ENCODE measurements around the gene METTL5.
A peak's percentile ranks its signal among the peaks of the same experiment; 100 is the strongest.
"Not testable (repeated sequence)": the region's sequence is repeated elsewhere in the genome, so short reads cannot be mapped to it uniquely, and the experiment has no call there.

METTL5 gene

GRCh38 chr2:169824373-169825333, at the start of gene METTL5:
TSS of gene METTL5 (minus strand) at chr2:169824905. CDS start at chr2:169824597, 308 bp downstream.
- H3K36me3 ChIP-seq (ENCODE audit: insufficient read depth, low read length), result peaks cover 9% of the 10 kb centered on the region
- H3K4me3 ChIP-seq (ENCODE audit: low read length), result peak within 1 kb of the TSS; percentile 91
- peaks cover 19% of the 10 kb centered on the region for H3K4me1 ChIP-seq (ENCODE audit: insufficient read depth, low read length)
- no peaks in the 10 kb centered on the region for H3K27me3 ChIP-seq (ENCODE audit: insufficient read depth, low read length)
- H2AFZ ChIP-seq (ENCODE audit: low read depth, low read length), result peak within 1 kb of the TSS; percentile 95
- H3K9me3 ChIP-seq (ENCODE audit: low read length), result no peaks in the 10 kb centered on the region

- Histone ChIP-seq H2AFZ (ENCODE audit: low read depth, low read length) (no peak overlapping the region), H3K36me3 (ENCODE audit: insufficient read depth, low read length) (peaks cover 2% of the 10 kb centered on the region)
Measured at GRCh38 chr2:169871994-169872393, 47.3 kb upstream of the METTL5 start.

DNA sequence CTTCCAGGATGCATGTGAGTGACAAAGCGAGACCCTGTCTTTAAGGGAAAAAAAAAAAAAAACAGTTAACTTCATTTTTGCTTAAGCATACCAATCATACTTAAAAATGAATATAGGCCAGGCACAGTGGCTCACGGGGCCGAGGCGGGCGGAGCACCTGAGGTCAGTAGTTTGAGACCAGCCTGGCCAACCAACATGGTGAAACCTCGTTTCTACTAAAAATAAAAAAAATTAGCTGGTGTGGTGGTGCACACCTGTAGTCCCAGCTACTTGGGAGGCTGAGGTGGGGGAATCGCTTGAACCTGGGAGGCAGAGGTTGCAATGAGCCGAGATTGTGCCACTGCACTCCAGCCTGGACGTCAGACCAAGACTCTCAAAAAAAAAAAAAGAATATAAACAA, 46.7 kb upstream of the METTL5 start:
- not testable (repeated sequence) for H3K36me3 ChIP-seq (ENCODE audit: insufficient read depth, low read length); H3K27me3 ChIP-seq (ENCODE audit: insufficient read depth, low read length); H3K4me1 ChIP-seq (ENCODE audit: insufficient read depth, low read length); H3K9me3 ChIP-seq (ENCODE audit: low read length); H2AFZ ChIP-seq (ENCODE audit: low read depth, low read length); H3K4me3 ChIP-seq (ENCODE audit: low read length)

More at GRCh38 chr2:169871994-169872393, 47.3 kb upstream of the METTL5 start:
- Histone ChIP-seq H3K4me1 (ENCODE audit: insufficient read depth, low read length) (no peaks in the 10 kb centered on the region), H3K9me3 (ENCODE audit: low read length) (no peaks in the 10 kb centered on the region), H3K4me3 (ENCODE audit: low read length) (no peak overlapping the region), H3K27me3 (ENCODE audit: insufficient read depth, low read length) (no peaks in the 10 kb centered on the region)

- no peaks in the 10 kb centered on the region for H3K36me3 ChIP-seq (ENCODE audit: insufficient read depth, low read length)
- H3K4me3 ChIP-seq (ENCODE audit: low read length), result no peak overlapping the region
- no peaks in the 10 kb centered on the region for H3K27me3 ChIP-seq (ENCODE audit: insufficient read depth, low read length)
- no peak overlapping the region for H2AFZ ChIP-seq (ENCODE audit: low read depth, low read length)
- H3K4me1 ChIP-seq (ENCODE audit: insufficient read depth, low read length), result no peaks in the 10 kb centered on the region
- H3K9me3 ChIP-seq (ENCODE audit: low read length), result no peaks in the 10 kb centered on the region
Measured at GRCh38 chr2:169868951-169869350, 44.2 kb upstream of the METTL5 start.

DNA sequence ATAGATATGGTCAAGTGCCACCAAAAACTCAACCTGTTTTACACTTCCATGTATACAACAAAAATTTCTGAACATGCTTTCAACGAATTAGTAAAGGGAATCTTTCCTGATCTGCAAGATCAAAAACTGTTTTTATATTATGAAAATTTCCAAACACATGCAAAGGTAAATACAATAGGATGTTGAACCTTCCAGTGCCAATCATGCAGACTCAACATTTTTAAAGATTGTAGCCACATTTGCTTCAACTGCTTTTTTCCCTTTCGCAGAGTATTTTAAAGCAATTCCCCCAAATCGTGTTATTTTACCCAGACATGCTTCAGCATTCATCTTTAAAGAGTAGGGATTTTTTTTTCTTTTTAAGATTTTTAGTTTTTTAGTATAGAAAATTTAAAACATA, 42.9 kb upstream of the METTL5 start:
- Histone ChIP-seq H3K27me3 (ENCODE audit: insufficient read depth, low read length) (no peaks in the 10 kb centered on the region), H3K4me3 (ENCODE audit: low read length) (no peak overlapping the region), H3K9me3 (ENCODE audit: low read length) (no peaks in the 10 kb centered on the region), H3K36me3 (ENCODE audit: insufficient read depth, low read length) (no peaks in the 10 kb centered on the region), H2AFZ (ENCODE audit: low read depth, low read length) (no peak overlapping the region), H3K4me1 (ENCODE audit: insufficient read depth, low read length) (no peaks in the 10 kb centered on the region)

GRCh38 chr2:169866230-169866629, 41.5 kb upstream of the METTL5 start:
- not testable (repeated sequence) for H3K27me3 ChIP-seq (ENCODE audit: insufficient read depth, low read length); H3K9me3 ChIP-seq (ENCODE audit: low read length)

DNA sequence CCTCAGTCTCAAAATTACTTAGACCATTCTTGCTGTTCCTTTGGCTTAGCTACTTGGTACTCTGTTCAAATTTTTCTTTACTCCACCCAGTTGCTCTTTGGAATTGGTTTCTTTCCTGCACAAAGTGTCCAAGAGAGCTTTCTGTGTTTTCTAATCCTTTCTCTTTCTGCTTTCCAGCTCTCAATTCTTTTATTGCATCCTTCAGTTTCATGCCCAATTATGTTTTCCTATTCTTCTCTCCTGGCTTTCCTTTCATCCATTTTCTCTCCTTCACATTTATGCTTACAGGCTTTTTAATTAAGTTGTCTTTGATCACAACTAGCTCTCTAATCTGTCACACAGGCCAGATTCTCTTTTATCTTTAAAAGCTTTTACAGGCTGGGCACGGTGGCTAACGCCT, 40.8 kb upstream of the METTL5 start:
- Histone ChIP-seq H3K36me3 (ENCODE audit: insufficient read depth, low read length) (no peaks in the 10 kb centered on the region), H2AFZ (ENCODE audit: low read depth, low read length) (no peak overlapping the region), H3K4me1 (ENCODE audit: insufficient read depth, low read length) (no peaks in the 10 kb centered on the region), H3K27me3 (ENCODE audit: insufficient read depth, low read length) (no peaks in the 10 kb centered on the region), H3K4me3 (ENCODE audit: low read length) (no peak overlapping the region), H3K9me3 (ENCODE audit: low read length) (peaks cover 4% of the 10 kb centered on the region)

More at GRCh38 chr2:169866230-169866629, 41.5 kb upstream of the METTL5 start:
- H3K4me3 ChIP-seq (ENCODE audit: low read length); H3K36me3 ChIP-seq (ENCODE audit: insufficient read depth, low read length); H2AFZ ChIP-seq (ENCODE audit: low read depth, low read length); H3K4me1 ChIP-seq (ENCODE audit: insufficient read depth, low read length): not testable (repeated sequence)

DNA sequence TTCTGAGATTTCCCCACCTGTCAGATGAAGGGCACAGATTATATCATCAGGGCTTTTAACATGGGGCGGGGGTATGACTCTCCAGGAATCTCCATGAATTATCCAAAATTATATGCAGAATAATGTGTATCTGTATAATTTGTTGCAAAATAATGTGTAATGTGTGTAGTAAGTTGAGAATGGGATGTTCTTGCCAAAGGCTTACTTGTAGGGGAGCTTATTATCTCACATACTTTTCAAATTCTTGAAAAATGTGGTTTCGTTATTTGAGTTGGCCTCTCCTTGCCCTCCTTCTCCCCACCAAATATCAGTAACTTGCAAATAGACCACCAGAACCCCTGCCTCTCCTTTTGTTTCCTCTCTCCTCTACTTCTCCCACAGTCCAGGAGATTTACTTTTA, 38.1 kb upstream of the METTL5 start:
- H3K4me1 ChIP-seq (ENCODE audit: insufficient read depth, low read length), result no peaks in the 10 kb centered on the region

DNA sequence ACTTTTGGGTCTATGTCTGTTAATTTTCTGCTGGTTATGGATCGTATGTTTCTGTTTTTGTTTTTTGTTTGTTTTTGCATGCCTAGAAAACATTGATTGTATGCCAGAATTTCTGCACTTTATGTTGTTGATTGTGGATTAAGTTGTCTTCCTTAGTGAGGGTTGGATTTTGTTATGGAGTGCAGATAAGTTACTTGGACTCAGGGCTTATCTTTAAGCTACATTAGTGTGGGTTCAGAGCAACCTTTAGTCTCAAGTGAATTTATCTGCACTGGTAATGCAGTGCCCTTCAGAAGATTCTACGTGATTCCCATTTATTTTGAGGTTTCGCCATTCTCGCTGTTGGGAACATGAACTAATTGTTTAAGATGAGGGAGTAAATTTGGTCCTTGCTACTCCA, 35.4 kb upstream of the METTL5 start:
- Histone ChIP-seq H3K9me3 (ENCODE audit: low read length) (peaks cover 4% of the 10 kb centered on the region), H3K27me3 (ENCODE audit: insufficient read depth, low read length) (no peaks in the 10 kb centered on the region), H2AFZ (ENCODE audit: low read depth, low read length) (no peak overlapping the region), H3K36me3 (ENCODE audit: insufficient read depth, low read length) (no peaks in the 10 kb centered on the region), H3K4me3 (ENCODE audit: low read length) (no peak overlapping the region), H3K4me1 (ENCODE audit: insufficient read depth, low read length) (no peaks in the 10 kb centered on the region)

More for the DNA sequence above, 38.1 kb upstream of the METTL5 start:
- Histone ChIP-seq H3K27me3 (ENCODE audit: insufficient read depth, low read length) (no peaks in the 10 kb centered on the region), H3K9me3 (ENCODE audit: low read length) (peaks cover 4% of the 10 kb centered on the region), H3K4me3 (ENCODE audit: low read length) (no peak overlapping the region), H2AFZ (ENCODE audit: low read depth, low read length) (no peak overlapping the region), H3K36me3 (ENCODE audit: insufficient read depth, low read length) (no peaks in the 10 kb centered on the region)

GRCh38 chr2:169859423-169859822, 34.7 kb upstream of the METTL5 start:
- Histone ChIP-seq H3K4me1 (ENCODE audit: insufficient read depth, low read length) (no peaks in the 10 kb centered on the region), H3K4me3 (ENCODE audit: low read length) (no peak overlapping the region), H2AFZ (ENCODE audit: low read depth, low read length) (no peak overlapping the region), H3K36me3 (ENCODE audit: insufficient read depth, low read length) (no peaks in the 10 kb centered on the region), H3K27me3 (ENCODE audit: insufficient read depth, low read length) (no peaks in the 10 kb centered on the region), H3K9me3 (ENCODE audit: low read length) (peaks cover 4% of the 10 kb centered on the region)

DNA sequence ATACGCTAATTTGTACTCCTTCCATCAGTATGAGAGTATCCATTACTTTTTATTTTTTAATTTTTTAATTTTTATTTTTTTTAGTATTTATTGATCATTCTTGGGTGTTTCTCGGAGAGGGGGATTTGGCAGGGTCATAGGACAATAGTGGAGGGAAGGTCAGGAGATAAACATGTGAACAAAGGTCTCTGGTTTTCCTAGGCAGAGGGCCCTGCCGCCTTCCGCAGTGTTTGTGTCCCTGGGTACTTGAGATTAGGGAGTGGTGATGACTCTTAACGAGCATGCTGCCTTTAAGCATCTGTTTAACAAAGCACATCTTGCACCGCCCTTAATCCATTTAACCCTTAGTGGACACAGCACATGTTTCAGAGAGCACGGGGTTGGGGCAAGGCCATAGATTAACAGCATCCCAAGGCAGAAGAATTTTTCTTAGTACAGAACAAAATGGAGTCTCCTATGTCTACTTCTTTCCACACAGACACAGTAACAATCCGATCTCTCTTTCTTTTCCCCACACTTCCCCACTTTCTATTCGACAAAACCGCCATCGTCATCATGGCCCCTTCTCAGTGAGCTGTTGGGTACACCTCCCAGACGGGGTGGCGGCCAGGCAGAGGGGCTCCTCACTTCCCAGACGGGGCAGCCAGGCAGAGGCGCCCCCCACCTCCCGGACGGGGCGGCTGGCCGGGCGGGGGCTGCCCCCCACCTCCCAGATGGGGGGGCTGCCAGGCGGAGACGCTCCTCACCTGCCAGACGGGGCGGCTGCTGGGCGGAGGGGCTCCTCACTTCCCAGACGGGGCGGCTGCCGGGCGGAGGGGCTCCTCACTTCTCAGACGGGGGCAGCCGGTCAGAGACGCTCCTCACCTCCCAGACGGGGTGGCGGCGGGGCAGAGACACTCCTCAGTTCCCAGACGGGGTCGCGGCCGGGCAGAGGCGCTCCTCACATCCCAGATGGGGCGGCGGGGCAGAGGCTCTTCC, 30.9 kb upstream of the METTL5 start:
- not testable (repeated sequence) for H2AFZ ChIP-seq (ENCODE audit: low read depth, low read length); H3K9me3 ChIP-seq (ENCODE audit: low read length); H3K36me3 ChIP-seq (ENCODE audit: insufficient read depth, low read length); H3K27me3 ChIP-seq (ENCODE audit: insufficient read depth, low read length); H3K4me3 ChIP-seq (ENCODE audit: low read length); H3K4me1 ChIP-seq (ENCODE audit: insufficient read depth, low read length)

DNA sequence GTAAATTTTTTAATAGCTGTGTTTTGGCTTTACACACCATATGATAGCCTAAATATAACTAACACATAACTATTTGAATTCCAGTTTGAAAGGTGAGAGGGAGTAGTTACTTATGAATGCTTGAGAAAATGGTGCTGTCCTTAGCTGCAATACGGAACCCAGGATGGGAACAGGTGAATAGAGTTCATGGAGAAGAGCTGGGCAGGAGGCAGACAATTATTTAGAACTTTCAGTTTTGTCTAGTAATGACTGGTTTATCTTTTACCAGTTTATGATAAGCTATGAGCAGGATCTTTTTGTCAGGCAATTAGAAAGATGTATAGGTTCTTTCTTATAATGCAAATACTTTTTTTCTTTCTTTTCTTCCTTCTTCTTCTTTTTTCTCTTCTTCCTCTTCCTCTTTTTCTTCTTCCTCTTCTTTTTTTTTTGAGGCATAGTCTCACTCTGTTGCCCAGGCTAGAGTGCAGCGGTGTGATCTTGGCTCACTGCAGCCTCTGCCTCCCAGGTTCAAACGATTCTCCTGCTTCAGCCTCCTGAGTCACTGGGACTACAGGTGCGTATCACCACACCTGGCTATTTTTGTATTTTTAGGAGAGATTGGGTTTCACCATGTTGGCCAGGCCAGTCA, 28.4 kb upstream of the METTL5 start:
- Histone ChIP-seq H3K4me1 (ENCODE audit: insufficient read depth, low read length) (no peaks in the 10 kb centered on the region), H3K36me3 (ENCODE audit: insufficient read depth, low read length) (peaks cover 7% of the 10 kb centered on the region), H2AFZ (ENCODE audit: low read depth, low read length) (no peak overlapping the region), H3K9me3 (ENCODE audit: low read length) (peaks cover 2% of the 10 kb centered on the region), H3K4me3 (ENCODE audit: low read length) (no peak overlapping the region), H3K27me3 (ENCODE audit: insufficient read depth, low read length) (no peaks in the 10 kb centered on the region)
